Astrocyte (in vitro differentiated cells and primary cell): Measurements from ENCODE around the gene MAP1LC3C. TPM values are rescaled to one million over a fixed set of nuclear protein-coding genes. Genes with fewer than 3 reads are reported as not detected.

Experiments
- DNase-seq: peaks from one replicate; pipeline ENCODE4 v3.0.0-alpha.2; 2010; ENCODE audit warnings: low read depth
- FAIRE-seq: peaks from 2 replicates; lab custom pipeline; 2011; peaks lifted over from hg19 to GRCh38; lab: Jason Lieb, UNC
- H2AFZ ChIP-seq: 2 replicates; pipeline ENCODE4 v1.6.0; 2012; ENCODE audit warnings: low read depth, low read length, inconsistent platforms
- H3K27ac ChIP-seq: 2 replicates; pipeline ENCODE4 v1.5.1; 2011; ENCODE audit warnings: low read depth, low read length, inconsistent platforms
- H3K27me3 ChIP-seq: 2 replicates; pipeline ENCODE4 v1.6.0; 2011; ENCODE audit warnings: low read length, inconsistent platforms; ENCODE audit not compliant: insufficient read depth
- H3K36me3 ChIP-seq: 2 replicates; pipeline ENCODE4 v1.5.1; 2011; ENCODE audit warnings: low read length, inconsistent platforms; ENCODE audit not compliant: insufficient read depth
- H3K4me1 ChIP-seq: 2 replicates; pipeline ENCODE4 v1.5.1; 2011; ENCODE audit warnings: low read length, inconsistent platforms; ENCODE audit not compliant: insufficient read depth
- H3K4me2 ChIP-seq: 2 replicates; pipeline ENCODE4 v1.6.0; 2012; ENCODE audit warnings: low read length, inconsistent platforms
- H3K4me3 ChIP-seq: 2 replicates; pipeline ENCODE4 v1.5.1; 2011; ENCODE audit warnings: low read depth, mild to moderate bottlenecking, low read length, inconsistent platforms; ENCODE audit not compliant: insufficient read depth
- H3K79me2 ChIP-seq: 2 replicates; pipeline ENCODE4 v1.6.0; 2012; ENCODE audit warnings: mild to moderate bottlenecking, low read length, inconsistent platforms; ENCODE audit not compliant: insufficient read depth
- H3K9ac ChIP-seq: 2 replicates; pipeline ENCODE4 v1.6.0; 2012; ENCODE audit warnings: mild to moderate bottlenecking, low read length, inconsistent platforms
- H3K9me3 ChIP-seq: 2 replicates; pipeline ENCODE4 v1.5.1; 2012; ENCODE audit warnings: low read depth, mild to moderate bottlenecking, low read length, inconsistent platforms; ENCODE audit not compliant: insufficient read depth
- H4K20me1 ChIP-seq: 2 replicates; pipeline ENCODE4 v1.6.0; 2012; ENCODE audit warnings: low read length, inconsistent platforms; ENCODE audit not compliant: insufficient read depth
- H3K27ac Mint-ChIP-seq: one replicate; pipeline ENCODE4 v1.8.0; 2021; ENCODE audit warnings: mild to moderate bottlenecking, mixed read lengths; ENCODE audit not compliant: unreplicated experiment
- H3K27me3 Mint-ChIP-seq: one replicate; pipeline ENCODE4 v1.8.0; 2021; ENCODE audit warnings: low read depth, mixed read lengths; ENCODE audit not compliant: unreplicated experiment
- H3K36me3 Mint-ChIP-seq: one replicate; pipeline ENCODE4 v1.8.0; 2021; ENCODE audit warnings: low read depth, mixed read lengths; ENCODE audit not compliant: unreplicated experiment
- H3K4me1 Mint-ChIP-seq: one replicate; pipeline ENCODE4 v1.8.0; 2021; ENCODE audit warnings: low read depth, mixed read lengths; ENCODE audit not compliant: unreplicated experiment
- H3K4me3 Mint-ChIP-seq: one replicate; pipeline ENCODE4 v1.8.0; 2021; ENCODE audit warnings: mild to moderate bottlenecking, moderate library complexity, mixed read lengths; ENCODE audit not compliant: unreplicated experiment
- H3K9me3 Mint-ChIP-seq: one replicate; pipeline ENCODE4 v1.8.0; 2021; ENCODE audit warnings: mild to moderate bottlenecking, mixed read lengths; ENCODE audit not compliant: unreplicated experiment
- CTCF ChIP-seq: IDR thresholded peaks from 2 replicates; pipeline ENCODE4 v1.5.1; 2011; ENCODE audit warnings: low read depth, mild to moderate bottlenecking, inconsistent platforms, low read length, moderate library complexity; ENCODE audit not compliant: insufficient read depth
- EZH2 ChIP-seq: IDR thresholded peaks from 2 replicates; pipeline ENCODE4 v1.6.1; 2012; ENCODE audit warnings: mild to moderate bottlenecking, low read length, inconsistent platforms; ENCODE audit not compliant: insufficient read depth
- total RNA-seq: library from RNA; stranded (reverse); gene quantifications from 2 replicates; pipeline ENCODE4 v1.2.1, GENCODE V29; 2021

Gene MAP1LC3C
- total RNA-seq, 1 donor from 2014 or later = 9.9 TPM

GRCh38 chr1:242033447-242033846, 34.5 kb upstream of the MAP1LC3C start:
- Mint-ChIP-seq H3K4me3 (no peak overlapping the region), H3K27me3 (peaks cover 3% of the 10 kb centered on the region), H3K9me3 (no peaks in the 10 kb centered on the region), H3K4me1 (no peaks in the 10 kb centered on the region), H3K36me3 (no peaks in the 10 kb centered on the region), H3K27ac (no peak overlapping the region)
- Histone ChIP-seq H3K27ac (no peak overlapping the region), H3K79me2 (no peaks in the 10 kb centered on the region), H3K27me3 (no peaks in the 10 kb centered on the region), H3K9me3 (no peaks in the 10 kb centered on the region), H3K36me3 (no peaks in the 10 kb centered on the region), H2AFZ (no peak overlapping the region), H4K20me1 (no peaks in the 10 kb centered on the region), H3K4me1 (no peaks in the 10 kb centered on the region), H3K9ac (no peak overlapping the region), H3K4me3 (no peak overlapping the region), H3K4me2 (no peak overlapping the region)
- no peak for DNase-seq
- no peak for FAIRE-seq
- TF ChIP-seq CTCF (no peak), EZH2 (no peak)

- H3K9me3 Mint-ChIP-seq = no peaks in the 10 kb centered on the region
- no peaks in the 10 kb centered on the region for H3K36me3 Mint-ChIP-seq
- TF ChIP-seq EZH2 (no peak), CTCF (no peak)
- H3K79me2 ChIP-seq = no peaks in the 10 kb centered on the region
- no peak overlapping the region for H3K9ac ChIP-seq
- no peaks in the 10 kb centered on the region for H3K36me3 ChIP-seq
- H3K4me3 ChIP-seq = no peak overlapping the region
- H3K4me3 Mint-ChIP-seq = no peak overlapping the region
- no peak overlapping the region for H3K4me2 ChIP-seq
- no peaks in the 10 kb centered on the region for H4K20me1 ChIP-seq
- no peaks in the 10 kb centered on the region for H3K4me1 ChIP-seq
- H3K27me3 ChIP-seq = no peaks in the 10 kb centered on the region
- H3K27ac Mint-ChIP-seq = no peak overlapping the region
- H3K27me3 Mint-ChIP-seq = peaks cover 3% of the 10 kb centered on the region
- no peak overlapping the region for H3K27ac ChIP-seq
- FAIRE-seq (no peak), DNase-seq (no peak)
- H3K9me3 ChIP-seq = no peaks in the 10 kb centered on the region
- no peak overlapping the region for H2AFZ ChIP-seq
- H3K4me1 Mint-ChIP-seq = no peaks in the 10 kb centered on the region
Measured at GRCh38 chr1:242030071-242030470, 31.2 kb upstream of the MAP1LC3C start.

- no peaks in the 10 kb centered on the region for H3K36me3 Mint-ChIP-seq
- H3K79me2 ChIP-seq = no peaks in the 10 kb centered on the region
- H3K4me3 Mint-ChIP-seq = no peak overlapping the region
- H3K4me3 ChIP-seq = no peak overlapping the region
- DNase-seq (no peak), FAIRE-seq (no peak)
- no peaks in the 10 kb centered on the region for H3K27me3 ChIP-seq
- H4K20me1 ChIP-seq = no peaks in the 10 kb centered on the region
- H3K9ac ChIP-seq = no peak overlapping the region
- no peak overlapping the region for H3K4me2 ChIP-seq
- no peak overlapping the region for H3K27ac Mint-ChIP-seq
- TF ChIP-seq CTCF = no peak
- no peak for TF ChIP-seq EZH2
- H3K27me3 Mint-ChIP-seq = no peaks in the 10 kb centered on the region
- H2AFZ ChIP-seq = no peak overlapping the region
- no peak overlapping the region for H3K27ac ChIP-seq
- H3K4me1 ChIP-seq = no peaks in the 10 kb centered on the region
- no peaks in the 10 kb centered on the region for H3K36me3 ChIP-seq
- no peaks in the 10 kb centered on the region for H3K4me1 Mint-ChIP-seq
- no peaks in the 10 kb centered on the region for H3K9me3 ChIP-seq
- peaks cover 2% of the 10 kb centered on the region for H3K9me3 Mint-ChIP-seq
Measured at GRCh38 chr1:242025681-242026080, 26.8 kb upstream of the MAP1LC3C start.
